ENCODE results near the gene MEIS2.

MEIS2 gene

GRCh38 chr15:37098468-37099318, 1.7 kb downstream of the MEIS2 start:
- DNase-seq (ENCODE audit: low spot score) = peak; percentile 66

GRCh38 chr15:37097144-37097919, 3.0 kb downstream of the MEIS2 start:
- no peak for DNase-seq (ENCODE audit: low spot score)

- DNase-seq (ENCODE audit: low spot score) = no peak
Observed at GRCh38 chr15:37096558-37097143, 3.7 kb downstream of the MEIS2 start.

GRCh38 chr15:37095770-37096557, 4.4 kb downstream of the MEIS2 start:
- DNase-seq (ENCODE audit: low spot score) = no peak

- DNase-seq (ENCODE audit: low spot score) = no peak
Observed at GRCh38 chr15:37094915-37095711, 5.2 kb downstream of the MEIS2 start.

GRCh38 chr15:37094333-37094914, 5.9 kb downstream of the MEIS2 start:
- DNase-seq (ENCODE audit: low spot score) = no peak

- DNase-seq (ENCODE audit: low spot score) = no peak
Observed at GRCh38 chr15:37093480-37094332, 6.6 kb downstream of the MEIS2 start.

- DNase-seq (ENCODE audit: low spot score) = no peak
Observed at GRCh38 chr15:37090543-37091175, 9.7 kb downstream of the MEIS2 start.

- DNase-seq (ENCODE audit: low spot score) = no peak
Observed at GRCh38 chr15:37088436-37088835, 11.9 kb downstream of the MEIS2 start.

- DNase-seq (ENCODE audit: low spot score) = no peak
Observed at GRCh38 chr15:37087131-37087588, 13.2 kb downstream of the MEIS2 start.

GRCh38 chr15:37086521-37086920, 13.8 kb downstream of the MEIS2 start:
- no peak for DNase-seq (ENCODE audit: low spot score)

GRCh38 chr15:37086120-37086519, 14.2 kb downstream of the MEIS2 start:
- DNase-seq (ENCODE audit: low spot score) = no peak

- DNase-seq (ENCODE audit: low spot score) = no peak
Observed at GRCh38 chr15:37084602-37085001, 15.7 kb downstream of the MEIS2 start.

GRCh38 chr15:37083610-37084009, 16.7 kb downstream of the MEIS2 start:
- DNase-seq (ENCODE audit: low spot score) = no peak

GRCh38 chr15:37081983-37082382, 18.4 kb downstream of the MEIS2 start:
- no peak for DNase-seq (ENCODE audit: low spot score)

- DNase-seq (ENCODE audit: low spot score) = no peak
Observed at GRCh38 chr15:37080261-37080921, 20.0 kb downstream of the MEIS2 start.

- peak; percentile 69 for DNase-seq (ENCODE audit: low spot score)
Observed at GRCh38 chr15:37079726-37080125, 20.6 kb downstream of the MEIS2 start.

- no peak for DNase-seq (ENCODE audit: low spot score)
Observed at GRCh38 chr15:37078566-37078965, 21.8 kb downstream of the MEIS2 start.

All from putamen (tissue), 1 donor.